GM21723 (cell line): ENCODE measurements around the gene EIPR1.
"Not testable (repeated sequence)": the region's sequence is repeated elsewhere in the genome, so short reads cannot be mapped to it uniquely, and the experiment has no call there.

Experiments
- ATAC-seq: cut with Tn5 transposase; IDR thresholded peaks from one replicate; pipeline ENCODE4 v1.9.1; 2021; ENCODE audit warnings: mild to moderate bottlenecking, moderate library complexity; ENCODE audit not compliant: unreplicated experiment

EIPR1 gene

DNA sequence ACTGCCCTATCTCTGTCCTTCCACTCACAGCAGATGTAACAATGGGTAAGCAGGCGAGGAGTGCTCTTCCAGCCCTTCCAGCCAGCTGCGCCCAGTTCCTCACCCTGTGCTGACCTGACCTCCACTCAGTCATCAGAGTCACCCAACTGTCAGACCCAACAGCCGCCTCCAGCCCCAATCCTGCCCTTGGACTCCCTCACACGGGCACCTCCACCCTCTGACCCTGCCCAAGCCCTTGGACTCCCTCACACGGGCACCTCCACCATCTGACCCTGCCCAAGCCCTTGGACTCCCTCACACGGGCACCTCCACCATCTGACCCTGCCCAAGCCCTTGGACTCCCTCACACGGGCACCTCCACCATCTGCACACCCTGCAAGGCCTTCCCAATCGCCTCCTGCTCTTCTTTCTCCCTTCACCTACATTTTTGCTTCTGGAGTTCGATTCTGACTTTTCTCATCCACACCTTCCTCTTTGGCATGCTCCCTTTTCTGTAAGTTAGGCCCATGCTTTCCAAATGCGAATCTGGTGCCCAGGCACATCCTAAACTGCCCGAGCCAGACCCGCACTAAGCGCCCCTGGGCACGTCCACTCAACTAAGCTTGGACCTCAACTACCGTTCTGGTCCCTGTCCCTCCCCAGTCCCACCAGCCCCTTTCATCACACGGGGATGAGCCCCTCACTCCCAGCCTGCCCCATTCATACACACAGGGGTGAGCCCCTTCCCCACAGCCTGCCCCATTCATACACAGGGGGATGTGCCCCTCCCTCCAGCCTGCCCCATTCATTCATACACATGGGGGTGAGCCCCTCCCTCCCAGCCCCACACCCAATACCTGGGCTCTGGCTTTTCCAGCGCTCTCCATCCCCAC is 15.9 kb downstream of the EIPR1 start:
- no peak for ATAC-seq

DNA sequence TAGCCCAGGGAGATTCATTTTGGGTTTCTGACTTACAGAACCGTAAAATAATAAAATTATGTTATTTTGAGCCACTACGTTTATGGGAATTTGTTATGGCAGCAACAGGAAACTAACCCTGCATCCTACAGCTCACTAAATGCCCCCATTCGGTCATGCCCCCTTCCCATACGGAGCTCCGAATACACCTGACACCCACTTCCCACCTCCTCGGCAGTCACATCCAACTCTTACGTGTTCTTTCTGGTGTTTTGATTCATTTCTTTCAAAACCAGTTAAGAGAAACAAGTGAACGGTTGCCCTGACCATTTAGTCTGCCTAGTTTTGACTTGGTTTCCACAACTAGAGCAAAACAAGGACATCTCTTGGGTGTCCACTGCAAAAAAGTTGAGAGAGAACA is 19.7 kb downstream of the EIPR1 start:
- ATAC-seq, result no peak

DNA sequence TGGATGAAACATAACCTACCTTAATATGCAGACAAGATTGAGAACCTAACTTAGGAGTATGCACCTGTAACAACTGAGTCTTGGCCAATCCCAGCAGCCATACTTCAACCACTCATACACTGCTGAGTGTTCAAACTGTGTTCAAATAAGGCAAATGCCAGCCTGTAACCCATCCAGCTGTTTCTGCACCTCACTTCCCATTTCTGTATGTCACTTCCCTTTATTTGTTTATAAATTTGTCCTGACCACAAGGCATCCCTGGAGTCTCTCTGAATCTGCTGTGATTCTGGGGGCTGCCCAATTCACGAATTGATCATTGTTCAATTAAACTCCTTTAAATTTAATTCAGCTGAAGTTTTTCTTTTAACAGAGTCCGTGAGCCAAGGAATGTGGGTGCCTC is 20.2 kb downstream of the EIPR1 start:
- not testable (repeated sequence) for ATAC-seq

DNA sequence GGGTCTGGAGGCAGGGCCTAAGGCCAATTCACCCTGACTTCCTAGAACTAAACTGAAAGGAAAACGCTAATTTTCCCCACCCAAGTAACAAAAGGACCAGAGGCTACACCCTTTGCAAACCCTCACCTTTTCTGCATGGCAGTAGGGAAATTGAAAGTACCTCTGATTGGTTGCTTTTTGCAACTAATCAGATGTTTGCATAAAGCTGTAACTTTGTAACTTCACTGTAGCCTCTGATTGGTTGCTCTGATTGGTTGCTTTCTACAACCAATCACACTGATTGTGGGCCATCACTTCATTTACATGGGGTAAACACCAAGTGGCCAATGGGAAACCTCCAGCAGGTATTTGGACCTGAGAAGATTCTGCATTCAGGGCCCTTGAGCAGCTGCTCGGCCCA is 20.8 kb downstream of the EIPR1 start:
- no peak for ATAC-seq

DNA sequence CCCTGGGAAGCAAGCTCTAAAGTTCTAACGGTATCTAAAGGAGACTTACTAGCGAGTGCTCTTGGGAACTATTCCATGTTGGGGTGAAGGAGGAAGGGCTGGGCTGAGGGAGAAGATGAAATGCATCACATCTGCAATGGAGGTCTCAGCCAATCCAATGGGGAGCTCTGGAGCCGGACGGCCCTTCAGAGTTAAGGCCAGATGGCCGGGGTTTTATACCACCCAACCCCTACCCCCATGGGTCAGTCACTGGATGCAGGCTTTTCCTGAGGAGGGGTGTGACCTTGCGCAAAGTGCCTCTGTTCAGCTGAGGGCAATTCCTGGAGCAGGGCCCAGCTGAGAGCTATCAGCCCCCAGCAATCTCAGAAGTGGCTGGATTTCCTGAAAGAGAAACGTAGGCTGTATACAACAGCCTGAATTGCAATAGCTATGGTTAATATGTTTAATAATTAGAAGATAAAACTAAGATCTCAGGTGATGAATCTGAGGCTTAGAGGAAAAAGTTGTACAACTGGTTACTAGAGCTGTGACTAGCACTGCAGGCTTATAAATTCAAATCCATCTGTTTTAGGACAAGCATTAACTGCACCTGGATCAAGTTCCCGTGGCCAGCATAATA is 21.6 kb downstream of the EIPR1 start:
- ATAC-seq, result no peak

DNA sequence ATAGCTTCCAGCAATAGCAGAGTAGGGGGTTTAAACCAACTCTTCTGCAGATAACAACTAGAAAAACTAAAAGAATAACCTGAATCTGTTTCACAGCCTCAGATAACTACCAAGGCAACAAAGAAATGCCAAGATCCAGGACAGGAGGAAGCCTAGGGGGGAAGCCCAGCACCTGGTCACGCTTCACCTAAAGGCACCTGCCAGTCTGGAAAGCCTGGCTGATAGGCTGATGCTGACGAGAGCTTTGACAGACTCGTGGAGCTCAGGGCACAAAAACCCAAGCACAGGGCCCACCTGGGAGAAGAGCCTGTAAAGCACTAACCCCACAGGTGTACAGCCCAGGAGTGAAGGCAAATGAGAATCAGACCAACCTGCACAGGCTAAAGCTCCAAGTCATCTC is 22.6 kb downstream of the EIPR1 start:
- no peak for ATAC-seq

DNA sequence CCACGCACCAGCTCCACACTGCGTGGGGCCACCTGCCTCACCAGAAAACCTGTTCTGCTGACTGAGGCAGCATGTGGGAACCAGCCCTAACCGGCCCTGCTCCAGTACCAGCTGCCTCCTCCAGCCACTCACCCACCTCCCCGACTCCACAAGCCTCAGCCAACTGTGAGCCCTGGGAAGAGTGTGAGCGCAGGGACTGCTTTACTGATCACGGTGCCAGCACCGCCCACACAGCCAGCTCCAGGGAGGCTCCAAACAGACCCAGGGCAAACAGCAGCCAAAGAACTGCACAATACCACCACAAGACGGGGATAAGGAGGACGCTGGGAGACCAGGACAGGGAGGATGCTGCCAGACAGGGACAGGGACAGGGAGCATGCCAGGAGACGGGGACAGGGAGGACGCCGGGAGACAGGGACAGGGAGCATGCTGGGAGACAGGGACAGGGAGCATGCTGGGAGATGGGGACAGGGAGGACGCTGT is 28.4 kb downstream of the EIPR1 start:
- ATAC-seq, result no peak

DNA sequence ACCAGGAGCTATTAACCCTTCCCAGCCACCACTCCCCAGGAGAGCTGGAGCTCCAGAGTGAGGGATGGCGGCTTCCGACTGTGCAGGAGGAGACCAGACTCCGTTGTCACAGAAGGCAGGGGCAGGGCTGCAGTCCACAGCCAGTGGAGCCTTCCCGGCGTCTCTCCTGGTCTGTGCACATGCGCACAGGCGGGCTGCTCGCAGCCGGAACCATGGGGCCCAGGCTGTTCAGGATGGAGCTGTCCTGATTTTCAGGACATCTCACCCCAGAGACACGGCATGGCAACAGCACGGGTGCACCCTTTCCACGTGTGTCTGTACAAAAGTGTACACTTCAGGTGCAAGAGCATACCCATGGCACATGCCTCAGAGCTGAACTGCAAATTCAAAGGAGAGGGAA is 28.9 kb downstream of the EIPR1 start:
- no peak for ATAC-seq

DNA sequence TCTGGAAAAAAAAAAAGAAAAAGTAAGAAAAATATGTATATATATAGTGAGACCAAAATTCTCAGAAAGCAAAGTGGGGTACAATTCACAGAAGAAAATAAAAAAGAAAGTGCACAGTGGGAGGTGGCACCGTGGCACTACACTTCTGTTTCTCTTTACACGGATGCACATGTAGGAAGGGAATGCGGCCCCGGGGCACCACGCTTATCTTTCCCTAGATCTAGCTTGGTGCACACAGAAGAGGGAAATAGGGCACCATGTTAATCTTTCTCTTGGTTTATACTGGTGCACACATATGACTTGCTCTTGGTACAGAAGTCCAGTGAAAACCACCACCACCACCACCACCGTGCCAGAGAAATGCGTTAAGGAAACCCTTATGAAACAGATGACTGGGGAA is 32.0 kb downstream of the EIPR1 start:
- no peak for ATAC-seq

DNA sequence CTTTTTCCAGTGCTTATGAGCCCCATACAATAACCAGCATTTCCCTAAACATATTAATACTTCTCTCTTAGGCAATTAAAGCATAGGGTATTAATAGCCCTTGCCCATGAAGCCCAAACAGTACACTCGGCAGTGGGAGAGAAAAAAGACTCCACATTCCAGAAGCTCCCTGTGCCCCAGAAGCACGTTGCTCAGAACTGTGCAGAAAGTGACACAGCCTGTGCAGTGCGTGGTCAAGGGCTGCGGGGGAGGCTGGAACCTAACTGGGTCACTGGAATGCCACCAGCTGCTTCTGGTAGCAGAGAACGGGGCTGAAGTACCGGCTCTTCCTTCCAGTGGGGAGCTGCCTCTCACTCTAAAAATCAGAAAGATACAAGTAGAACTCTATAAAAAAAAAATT is 32.7 kb downstream of the EIPR1 start:
- no peak for ATAC-seq

DNA sequence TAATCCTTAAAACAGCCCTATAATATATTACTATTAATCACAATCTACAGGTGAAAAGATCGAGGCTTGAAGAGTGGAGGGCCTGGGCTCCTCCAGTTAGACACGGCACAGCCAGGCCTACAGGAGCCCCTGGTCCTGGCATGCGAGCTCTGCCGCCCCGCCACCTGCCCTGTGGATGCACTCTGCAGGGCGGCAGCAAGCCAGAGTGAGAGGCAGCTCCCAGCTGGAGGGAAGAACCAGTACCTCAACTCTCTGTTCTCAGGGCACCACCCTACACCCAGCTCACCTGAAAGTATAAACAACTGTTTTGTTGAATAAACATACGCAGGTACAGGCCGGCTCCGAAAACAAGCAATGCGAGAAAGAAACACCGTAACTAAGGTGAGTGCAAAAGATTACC is 34.6 kb downstream of the EIPR1 start:
- no peak for ATAC-seq

DNA sequence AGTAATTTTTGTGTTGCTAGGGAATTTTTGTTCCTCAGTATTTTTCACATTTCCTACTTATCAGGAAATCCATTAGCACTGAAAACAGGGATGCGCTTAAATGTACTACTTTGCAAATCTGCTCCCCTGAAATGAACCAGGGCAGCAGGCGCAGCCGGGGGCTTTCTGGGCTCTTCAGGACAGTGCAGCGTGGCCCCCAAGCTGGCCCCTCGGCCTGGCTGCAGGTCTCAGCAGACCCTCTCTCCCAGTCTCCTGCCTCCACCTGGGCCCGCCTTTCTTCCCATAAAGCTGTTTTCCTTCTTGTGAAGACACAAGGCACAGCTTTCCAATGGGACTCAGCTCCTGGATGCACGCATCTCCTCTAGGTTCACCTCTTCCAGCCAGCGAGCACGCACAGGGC is 35.3 kb downstream of the EIPR1 start:
- no peak for ATAC-seq

DNA sequence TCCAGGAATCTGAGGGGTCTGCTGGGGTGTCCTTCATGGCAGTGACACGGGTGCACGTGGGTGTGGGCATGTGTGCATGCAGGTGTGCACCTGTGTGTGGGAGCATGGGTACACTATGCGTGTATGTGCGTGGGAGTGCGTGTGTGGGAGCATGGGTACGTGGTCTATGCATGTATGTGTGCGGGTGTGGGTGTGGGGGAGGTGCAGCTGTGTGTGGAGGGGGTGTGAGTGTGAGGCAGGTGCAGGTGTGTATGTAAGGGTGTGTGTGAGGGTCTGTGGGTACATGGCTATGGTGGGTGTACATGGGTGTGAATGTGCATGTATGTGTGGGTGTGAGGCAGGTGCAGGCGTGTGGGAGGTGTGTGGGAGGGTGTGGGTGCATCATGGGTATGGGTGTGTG is 36.3 kb downstream of the EIPR1 start:
- ATAC-seq, result no peak

DNA sequence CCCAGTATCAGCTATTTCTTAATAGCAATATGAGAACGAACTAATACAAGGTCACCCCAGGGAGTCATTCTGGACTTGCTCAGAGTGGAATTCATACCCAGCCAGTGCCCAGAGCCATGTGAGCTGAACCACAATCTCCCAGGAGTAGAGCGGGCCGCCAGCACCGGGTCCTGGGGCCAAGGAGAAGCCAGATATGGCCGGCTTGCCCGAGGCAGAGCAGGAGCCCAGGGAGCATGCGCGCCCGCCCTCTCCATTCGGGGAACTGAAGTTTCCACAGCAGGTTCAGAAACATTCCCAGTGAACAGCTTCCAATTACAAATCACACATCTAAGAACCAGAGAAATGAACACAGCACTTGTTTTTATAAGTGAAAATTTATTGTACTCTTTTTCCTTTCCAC is 37.5 kb downstream of the EIPR1 start:
- ATAC-seq, result no peak

DNA sequence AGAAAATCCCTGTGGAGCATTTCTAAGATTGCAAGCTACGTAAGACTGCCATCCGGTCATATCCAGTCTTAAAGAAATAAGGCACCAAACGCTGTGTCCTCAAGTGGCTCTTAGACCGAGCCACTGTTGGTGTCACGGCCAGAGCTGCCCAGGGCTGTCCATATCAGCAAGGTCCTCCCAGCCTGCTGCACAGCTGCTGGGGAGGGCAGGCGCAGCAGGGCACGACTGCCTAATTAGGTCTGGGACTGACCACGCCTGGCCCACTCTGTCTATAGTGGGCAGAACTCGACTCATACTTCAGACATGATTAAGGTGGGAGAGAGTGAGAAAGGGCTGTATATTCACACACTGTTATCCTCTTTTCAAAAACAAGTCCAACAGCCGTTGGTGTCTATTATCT is 39.3 kb downstream of the EIPR1 start:
- ATAC-seq, result no peak

DNA sequence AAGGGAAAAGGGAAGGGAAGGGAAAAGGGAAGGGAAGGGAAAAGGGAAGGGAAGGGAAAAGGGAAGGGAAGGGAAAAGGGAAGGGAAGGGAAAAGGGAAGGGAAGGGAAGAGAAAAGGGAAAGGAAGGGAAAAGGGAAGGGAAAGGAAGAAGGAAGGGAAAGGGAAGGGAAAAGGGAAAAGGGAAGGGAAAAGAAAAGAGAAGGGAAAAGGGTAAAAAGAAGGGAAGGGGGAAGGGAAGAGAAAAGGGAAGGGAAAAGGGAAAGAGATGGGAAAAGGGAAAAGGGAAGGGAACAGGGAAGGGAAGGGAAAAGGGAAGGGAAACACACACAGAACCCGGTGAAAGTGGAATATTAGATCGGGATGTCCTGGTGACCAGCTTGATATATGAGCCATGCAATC is 40.8 kb downstream of the EIPR1 start:
- ATAC-seq, result no peak

DNA sequence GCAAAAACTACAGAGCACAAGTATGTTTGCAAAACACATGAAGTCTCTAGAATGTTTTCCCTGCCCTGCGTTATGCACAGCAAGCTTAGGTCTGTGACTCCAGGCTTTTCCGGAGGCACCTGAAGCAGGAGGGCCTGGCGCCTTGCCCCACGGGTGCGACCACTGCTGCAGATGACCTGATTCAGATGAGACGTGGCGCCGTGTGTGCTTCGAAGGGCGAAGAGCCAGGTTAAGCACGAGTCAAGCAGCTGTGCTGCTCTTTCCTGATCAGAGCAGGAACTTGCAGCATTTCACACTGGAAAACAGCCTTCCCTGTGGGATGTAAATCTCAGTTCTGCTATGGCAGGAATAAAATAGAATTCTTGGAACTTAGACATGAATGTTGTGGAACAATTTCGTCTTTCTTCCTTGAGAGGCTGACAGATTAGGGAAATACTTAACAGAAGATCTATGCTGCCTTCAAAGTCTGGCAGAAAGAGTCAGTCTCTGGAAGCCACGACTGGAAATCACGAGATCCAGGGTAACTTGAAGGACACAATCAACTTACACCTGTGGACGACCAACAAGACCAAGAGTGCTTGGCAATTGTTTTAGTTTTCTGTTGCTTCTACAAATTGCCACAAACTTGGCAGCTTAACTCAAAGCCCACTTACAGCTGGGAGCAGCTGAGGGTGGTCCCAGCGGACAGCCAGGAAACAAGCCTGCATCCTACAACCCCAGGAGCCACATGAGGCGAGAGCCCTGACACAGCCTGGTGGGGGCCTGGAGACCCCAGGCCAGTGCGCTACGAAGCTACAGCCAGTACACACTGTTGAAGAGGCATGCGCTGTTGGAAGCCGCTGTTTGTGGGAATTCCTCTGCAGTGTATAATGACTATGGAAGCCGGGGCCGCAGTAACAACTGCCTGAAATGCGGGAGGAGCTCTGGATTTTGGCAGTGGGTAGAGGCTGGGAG is 42.9 kb downstream of the EIPR1 start:
- no peak for ATAC-seq

DNA sequence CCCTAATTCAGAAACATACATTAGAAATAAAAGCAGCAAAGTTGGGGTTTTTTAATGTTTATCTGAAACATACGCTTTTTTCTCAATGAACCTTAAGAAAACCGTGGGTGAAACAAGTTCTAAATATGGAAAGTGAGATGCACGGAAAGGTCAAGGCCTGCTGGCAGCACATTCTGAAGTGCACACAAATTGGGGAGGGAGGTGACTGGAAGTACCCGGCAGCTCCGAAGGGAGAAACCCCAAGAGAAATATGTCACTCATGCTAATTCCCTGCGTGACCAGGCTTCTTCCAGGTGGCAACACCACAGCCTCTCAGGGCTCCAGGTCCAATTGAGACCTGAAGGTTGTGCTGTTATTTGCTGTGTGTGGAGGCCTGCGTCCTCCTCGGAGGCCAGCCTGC is 45.5 kb downstream of the EIPR1 start:
- ATAC-seq, result no peak

DNA sequence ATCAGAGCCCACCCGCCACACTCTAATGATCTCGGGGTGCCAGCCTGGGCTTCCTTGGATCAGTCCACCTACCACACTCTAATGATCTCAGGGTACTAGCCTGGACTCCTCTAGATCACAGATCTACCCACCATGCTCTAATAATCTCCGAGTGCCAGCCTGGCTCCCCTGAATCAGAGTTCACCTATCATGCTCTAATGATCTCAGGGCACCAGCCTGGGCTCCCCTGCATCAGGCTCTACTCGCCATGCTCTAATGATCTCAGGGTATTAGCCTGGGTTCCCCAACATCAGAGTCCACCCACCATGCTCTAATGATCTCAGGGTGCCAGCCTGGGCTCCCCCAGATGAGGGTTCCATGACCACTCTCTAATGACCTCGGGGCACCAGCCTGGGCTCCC is 48.1 kb downstream of the EIPR1 start:
- no peak for ATAC-seq

DNA sequence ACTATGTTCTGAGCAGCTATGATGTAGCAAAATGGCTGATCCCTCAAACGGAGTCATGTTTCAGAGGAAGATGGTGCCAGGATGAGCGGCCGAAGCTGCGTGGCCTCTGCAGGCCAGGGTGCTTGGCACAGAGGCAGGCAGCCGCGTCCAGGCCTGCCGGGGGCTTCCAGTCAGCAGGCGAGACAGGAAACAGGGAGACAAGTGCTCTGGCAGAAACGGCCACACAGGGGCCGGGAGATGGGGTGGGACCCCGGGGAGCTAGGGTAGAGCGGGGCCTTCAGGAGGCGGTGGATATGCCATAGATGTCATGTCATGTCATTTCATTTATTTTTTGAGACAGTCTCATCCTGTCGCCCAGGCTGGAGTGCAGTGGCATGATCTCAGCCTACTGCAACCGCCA is 50.7 kb downstream of the EIPR1 start:
- no peak for ATAC-seq

DNA sequence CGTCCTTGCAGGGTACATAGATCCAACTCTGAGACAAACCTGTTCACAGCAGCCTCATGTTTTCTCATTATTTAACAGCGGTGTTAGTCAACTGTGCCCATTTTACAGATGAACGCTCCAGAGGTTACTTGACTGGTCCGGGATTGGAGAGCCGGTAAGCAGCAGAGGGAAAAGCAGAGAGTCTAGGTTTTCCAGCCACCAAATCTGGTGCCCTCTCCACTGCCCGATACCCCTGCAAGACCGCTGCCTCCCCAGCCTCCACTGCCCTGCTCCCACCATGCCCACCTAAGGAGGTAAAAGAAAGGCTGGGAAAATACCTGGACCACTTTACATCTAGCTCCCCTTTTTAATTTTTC is 51.5 kb downstream of the EIPR1 start:
- ATAC-seq, result no peak
